K562 (cell line): ENCODE results near the gene NKAIN4. TPM values are rescaled to one million over a fixed set of nuclear protein-coding genes. Genes with fewer than 3 reads are reported as not detected.

Source experiments
- ATAC-seq: fragments of 200-7000 bp; cut with Tn5 transposase; 3 replicates; pipeline ENCODE4 v1.9.1; 2020; ENCODE audit warnings: moderate library complexity
- BruUV-seq: library from RNA; stranded (reverse); fragments of 400-500 nt; replicated peaks from 2 replicates; lab custom pipeline; 2021; lab: Mats Ljungman, UMichigan
- CTCF ChIA-PET: fragments of 300-600 bp; formaldehyde crosslinking; extraction: SDS; loops from one replicate; lab custom pipeline; 2021; ENCODE audit warnings: low intra/inter-chr PET ratio; lab: Yijun Ruan, JAX
- POLR2A ChIA-PET: fragments of 300-600, 350-650 bp; sonication (Branson Sonifier 250); formaldehyde crosslinking; extraction: SDS; loops from one replicate; lab custom pipeline; 2021; ENCODE audit warnings: antibody characterized with exemption, inconsistent platforms; lab: Yijun Ruan, JAX
- DNase-seq, 4 experiments: peaks; one replicate each; pipeline versions ENCODE4 v3.0.0 to v3.0.0-alpha.2; 2011 to 2018; ENCODE audit warnings: low spot score in 3 of 4, mixed read lengths in 3 of 4; ENCODE audit errors: extremely low read depth in 1 of 4
- FAIRE-seq: peaks from 2 replicates; lab custom pipeline; 2011; peaks lifted over from hg19 to GRCh38; lab: Jason Lieb, UNC
- H2AFZ ChIP-seq: 2 replicates; pipeline ENCODE4 v1.6.0; 2011; ENCODE audit warnings: low read depth, low read length, control low read depth, inconsistent platforms
- H3K27ac ChIP-seq: fragments of 200-600 bp; 3 replicates; pipeline ENCODE4 v1.8.0; 2011; ENCODE audit warnings: low read depth, mild to moderate bottlenecking, control low read depth, inconsistent platforms, low read length, moderate library complexity, mixed read lengths; ENCODE audit errors: extremely low read depth
- H3K27me3 ChIP-seq, 2 experiments: fragments of 300-600 bp in 1 of 2; 2 replicates in 1 of 2; 3 replicates in 1 of 2; pipeline versions ENCODE4 v1.6.0 to v1.8.0; 2011; ENCODE audit warnings: inconsistent platforms in 2 of 2, low read length in 2 of 2, mild to moderate bottlenecking in 1 of 2, mixed read lengths in 1 of 2, moderate library complexity in 1 of 2; ENCODE audit not compliant: control insufficient read depth in 2 of 2, insufficient read depth in 2 of 2
- H3K36me3 ChIP-seq: fragments of 300-600 bp; 3 replicates; pipeline ENCODE4 v1.8.0; 2011; ENCODE audit warnings: mild to moderate bottlenecking, low read length, inconsistent platforms; ENCODE audit not compliant: control insufficient read depth, insufficient read depth
- H3K4me1 ChIP-seq, 2 experiments: fragments of 200-600 bp in 1 of 2; replicated peaks in 1 of 2; 2 replicates in 1 of 2; 3 replicates in 1 of 2; pipeline versions ENCODE4 v1.5.1 to v1.8.0; 2011; ENCODE audit warnings: inconsistent platforms in 2 of 2, low read length in 2 of 2, mild to moderate bottlenecking in 1 of 2, mixed read lengths in 1 of 2, moderate library complexity in 1 of 2; ENCODE audit not compliant: control insufficient read depth in 2 of 2, insufficient read depth in 2 of 2
- H3K4me2 ChIP-seq: 2 replicates; pipeline ENCODE4 v1.6.1; 2011; ENCODE audit warnings: low read length, control low read depth, inconsistent platforms, mixed read lengths; ENCODE audit not compliant: insufficient read depth
- H3K4me3 ChIP-seq: fragments of 200-600 bp; sonication (generic), shearing (Covaris generic); 2 replicates; pipeline ENCODE4 v1.5.1; 2016; ENCODE audit warnings: control low read depth, inconsistent platforms
- H3K79me2 ChIP-seq: fragments of 200-600 bp; 3 replicates; pipeline ENCODE4 v1.8.0; 2011; ENCODE audit warnings: low read length, inconsistent platforms; ENCODE audit not compliant: control insufficient read depth, insufficient read depth
- H3K9ac ChIP-seq, 2 experiments: 2 replicates each; pipeline versions ENCODE4 v1.6.0 to v1.6.1; 2011; ENCODE audit warnings: low read depth in 2 of 2, low read length in 2 of 2, control low read depth in 1 of 2, inconsistent platforms in 1 of 2, mild to moderate bottlenecking in 1 of 2, mixed read lengths in 1 of 2; ENCODE audit not compliant: insufficient read depth in 1 of 2
- H3K9me1 ChIP-seq: one replicate; pipeline ENCODE4 v1.6.0; 2011; ENCODE audit warnings: inconsistent platforms, mild to moderate bottlenecking, low read length, moderate library complexity; ENCODE audit not compliant: control insufficient read depth, insufficient read depth
- H3K9me3 ChIP-seq: replicated peaks from 2 replicates; pipeline ENCODE4 v1.5.1; 2011; ENCODE audit warnings: low read depth, low read length, inconsistent platforms; ENCODE audit not compliant: control insufficient read depth, insufficient read depth
- H4K20me1 ChIP-seq: replicated peaks from 2 replicates; pipeline ENCODE4 v1.6.1; 2011; ENCODE audit warnings: low read length, inconsistent platforms, mixed read lengths; ENCODE audit not compliant: control insufficient read depth, insufficient read depth
- CCAR2 ChIP-seq: fragments of 200-400 bp; formaldehyde crosslinking; IDR thresholded peaks from 2 replicates; pipeline ENCODE4 v1.6.1; 2017; ENCODE audit warnings: mild to moderate bottlenecking, low read depth, low read length
- KLF16 ChIP-seq: IDR thresholded peaks from 2 replicates; pipeline ENCODE4 v1.6.1; 2016; ENCODE audit warnings: antibody characterized with exemption
- NFIX ChIP-seq: fragments of 250-450 bp; sonication (Bioruptor Pico); IDR thresholded peaks from 2 replicates; pipeline ENCODE4 v1.4.0; 2020; ENCODE audit warnings: low read depth, mild to moderate bottlenecking, moderate library complexity
- NR2C1 ChIP-seq, 2 experiments: fragments of 450-650 bp; IDR thresholded peaks; 2 replicates each; pipeline ENCODE4 v1.6.1; 2017; ENCODE audit warnings: mild to moderate bottlenecking in 2 of 2, antibody characterized with exemption in 1 of 2, inconsistent platforms in 1 of 2, missing compliant biosample characterization in 1 of 2, missing genetic modification characterization in 1 of 2
- PHB2 ChIP-seq: fragments of 450-650 bp; IDR thresholded peaks from 2 replicates; pipeline ENCODE4 v1.6.1; 2017; ENCODE audit warnings: low read depth
- SREBF1 ChIP-seq: fragments of 150-350 bp; IDR thresholded peaks from 2 replicates; pipeline ENCODE4 v1.6.1; 2014; ENCODE audit warnings: antibody characterized with exemption, low read depth, low read length, borderline replicate concordance
- TAF15 ChIP-seq: fragments of 200-400 bp; formaldehyde crosslinking; IDR thresholded peaks from 2 replicates; pipeline ENCODE4 v1.6.1; 2017; ENCODE audit warnings: mild to moderate bottlenecking, low read depth, low read length, moderate library complexity
- YBX1 ChIP-seq: fragments of 450-650 bp; IDR thresholded peaks from 2 replicates; pipeline ENCODE4 v1.7.1; 2016; ENCODE audit warnings: mild to moderate bottlenecking
- ZNF224 ChIP-seq: sonication (generic); formaldehyde crosslinking; IDR thresholded peaks from 2 replicates; pipeline ENCODE4 v1.8.0; 2022; ENCODE audit warnings: mild to moderate bottlenecking, missing genetic modification reagents
- ZNF592 ChIP-seq: fragments of 450-650 bp; IDR thresholded peaks from 2 replicates; pipeline ENCODE4 v1.6.1; 2017; ENCODE audit warnings: antibody characterized with exemption, mild to moderate bottlenecking
- ZNF75A ChIP-seq: fragments of 450-650 bp; formaldehyde crosslinking; IDR thresholded peaks from 2 replicates; pipeline ENCODE4 v1.4.0; 2020; ENCODE audit warnings: mild to moderate bottlenecking
- WGBS: fragments of 100-300 bp; shearing (Covaris generic); methylation state at CpG from one replicate; pipeline ENCODE4 v1.1.6; 2016; ENCODE audit warnings: low coverage, mixed read lengths; ENCODE audit not compliant: insufficient coverage; ENCODE audit errors: missing lambda C conversion rate; 5-methylcytosine and 5-hydroxymethylcytosine counted together
- in situ Hi-C: fragments of 300-500 bp; cut with MboI; formaldehyde crosslinking; loops from 4 replicates; pipeline ENCODE4 v1.15.0; 2018; ENCODE audit warnings: inconsistent platforms, mixed read lengths
- intact Hi-C: fragments of 100-400 bp; cut with micrococcal nuclease; formaldehyde crosslinking; loops from 2 replicates; pipeline ENCODE4 v1.14.2; 2022
- polyA plus RNA-seq, 8 experiments: library from polyadenylated mRNA; depleted of rRNA in 4 of 8; stranded (reverse) in 5 of 8; unstranded in 3 of 8; fragments of >200 nt; fragmentation: Nextera tagmentation in 2 of 8; fragmentation: Illumina TruSeq in 1 of 8; extraction: Ambion mirVana in 2 of 8; extraction: Trizol in 1 of 8; gene quantifications; 2 replicates each; pipeline versions ENCODE4 v1.2.1 to v1.2.3, GENCODE V29; 2011 to 2014; ENCODE audit warnings: inconsistent platforms in 1 of 8, missing spikeins in 1 of 8
- total RNA-seq, 7 experiments: library from RNA; depleted of rRNA in 6 of 7; stranded (reverse); fragments of >200 nt in 6 of 7; fragmentation: Illumina TruSeq in 2 of 7; extraction: Trizol in 2 of 7; gene quantifications; 2 replicates each; pipeline versions ENCODE4 v1.2.1 to v1.2.3, GENCODE V29; 2011 to 2021; ENCODE audit warnings: low replicate concordance in 1 of 7

NKAIN4 gene
- total and polyA plus RNA-seq, 9 of the 15 experiments (the other 6 are each of a cell fraction or from before 2014, with no cell fraction given): not detected

GRCh38 chr20:63268671-63269439 lies 14.6 kb upstream of the NKAIN4 start:
- intact Hi-C loops (no loop called here), in situ Hi-C loops (no loop called here)
- DNase-seq (no peak), FAIRE-seq (no peak), ATAC-seq (no peak)
- Histone ChIP-seq H3K36me3 (no peaks in the 10 kb centered on the region; the same call in 2 of the 3 replicates), H2AFZ (no peak overlapping the region), H3K79me2 (peaks cover 14% of the 10 kb centered on the region), H3K9me1 (no peaks in the 10 kb centered on the region), H3K4me3 (no peak overlapping the region), H3K4me2 (no peak overlapping the region), H3K27ac (no peak overlapping the region), H3K4me1 (peaks cover 13 to 20% of the 10 kb centered on the region in 2 experiments), H3K27me3 (peaks cover 0 to 25% of the 10 kb centered on the region in 2 experiments; a peak in 4 of 5 replicates), H4K20me1 (peaks cover 13% of the 10 kb centered on the region; the same call in 1 of the 2 replicates), H3K9ac (no peak overlapping the region), H3K9me3 (no peaks in the 10 kb centered on the region)
- BruUV-seq: no TSS peak
- CTCF ChIA-PET: no interaction called here
- TF ChIP-seq NFIX (CRISPR knock-in tag) (no peak), KLF16 (no peak), ZNF75A (no peak), ZNF592 (no peak), CCAR2 (no peak), TAF15 (no peak), NR2C1 (IDR thresholded peaks at IDR 0.05) (no peak), NR2C1 (tag; IDR thresholded peaks at IDR 0.05) (no peak), ZNF224 (CRISPR knock-in tag) (no peak), SREBF1 (no peak), YBX1 (no peak), PHB2 (no peak)
- POLR2A ChIA-PET: interaction anchor here (0.6 kb wide), 1 partner anchor 41 kb away, joined by 3 read pairs; no protein-coding TSS in a partner anchor
- 23% methylated on average over 18 of the region's 18 CpGs for WGBS
